ENCODE data around the gene ATF7.
A peak's percentile ranks its signal among the peaks of the same experiment; 100 is the strongest.

The ATF7 gene

DNA sequence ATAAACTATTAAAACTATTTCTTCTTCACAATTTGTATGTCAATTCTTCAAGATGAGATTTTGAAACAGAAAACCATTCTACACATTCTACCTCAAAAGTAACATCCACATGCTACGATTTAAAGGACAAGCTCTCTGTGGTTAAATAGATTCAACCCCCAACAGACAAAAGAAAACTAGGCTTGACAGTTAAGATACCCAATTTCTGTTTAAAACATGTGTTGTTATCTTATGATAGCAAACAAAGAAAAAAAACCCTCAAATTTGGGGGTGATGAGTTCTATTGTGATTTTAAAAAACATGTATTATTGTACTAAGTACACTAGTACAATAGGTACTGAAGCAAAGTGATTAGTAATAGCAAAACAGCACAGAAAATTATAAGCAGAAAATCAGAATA is 33.8 kb downstream of the ATF7 start:
- Histone ChIP-seq H2BK120ac (ENCODE audit: low read depth, low read length) (no peak overlapping the region), H3K18ac (ENCODE audit: low read length) (no peak overlapping the region), H2BK5ac (ENCODE audit: low read length) (no peak overlapping the region), H3K23ac (ENCODE audit: low read depth, low read length, poor library complexity) (no peak overlapping the region), H2AK5ac (ENCODE audit: low read depth, low read length) (no peak overlapping the region), H3K27me3 (ENCODE audit: control insufficient read depth in 3 of 3, insufficient read depth in 3 of 3, low read depth in 1 of 3, low read length in 3 of 3) (no peaks in the 10 kb centered on the region), H3K27ac (replicated peaks; ENCODE audit: low read length) (no peak overlapping the region), H3K36me3 (replicated peaks in 1 of 2; ENCODE audit: control insufficient read depth in 2 of 2, insufficient read depth in 2 of 2, low read length in 2 of 2) (no peaks in the 10 kb centered on the region), H3K9me3 (replicated peaks in 1 of 2; ENCODE audit: control insufficient read depth in 2 of 2, insufficient read depth in 1 of 2, low read depth in 1 of 2, low read length in 2 of 2) (no peaks in the 10 kb centered on the region), H2BK12ac (ENCODE audit: low read length) (no peak overlapping the region), H3K4me1 (ENCODE audit: control insufficient read depth in 2 of 2, insufficient read depth in 1 of 2, low read depth in 1 of 2, low read length in 2 of 2) (peaks cover 3 to 20% of the 10 kb centered on the region in 2 donors), H3K4ac (ENCODE audit: low read length) (no peak overlapping the region), H3K4me3 (ENCODE audit: low read length in 2 of 2) (no peak overlapping the region), H3K9ac (ENCODE audit: low read depth, low read length, poor library complexity) (no peak overlapping the region), H2BK15ac (ENCODE audit: low read length) (no peak overlapping the region), H4K8ac (ENCODE audit: low read depth, low read length) (no peak overlapping the region), H3K4me2 (ENCODE audit: insufficient read depth, low read length, poor library complexity, severe bottlenecking) (no peak overlapping the region), H3K14ac (ENCODE audit: low read length) (no peak overlapping the region), H3K79me1 (ENCODE audit: low read depth, low read length) (no peaks in the 10 kb centered on the region), H2AFZ (ENCODE audit: low read length) (no peak overlapping the region), H4K91ac (ENCODE audit: low read depth, low read length, poor library complexity) (no peak overlapping the region)
- WGBS, 2 donors (ENCODE audit: extremely low coverage in 2 of 2, insufficient read length in 2 of 2, insufficient replicate concordance in 1 of 2), result no CpG with 5 or more reads among the region's 1 CpG
- no peak for DNase-seq (ENCODE audit: low spot score)

DNA sequence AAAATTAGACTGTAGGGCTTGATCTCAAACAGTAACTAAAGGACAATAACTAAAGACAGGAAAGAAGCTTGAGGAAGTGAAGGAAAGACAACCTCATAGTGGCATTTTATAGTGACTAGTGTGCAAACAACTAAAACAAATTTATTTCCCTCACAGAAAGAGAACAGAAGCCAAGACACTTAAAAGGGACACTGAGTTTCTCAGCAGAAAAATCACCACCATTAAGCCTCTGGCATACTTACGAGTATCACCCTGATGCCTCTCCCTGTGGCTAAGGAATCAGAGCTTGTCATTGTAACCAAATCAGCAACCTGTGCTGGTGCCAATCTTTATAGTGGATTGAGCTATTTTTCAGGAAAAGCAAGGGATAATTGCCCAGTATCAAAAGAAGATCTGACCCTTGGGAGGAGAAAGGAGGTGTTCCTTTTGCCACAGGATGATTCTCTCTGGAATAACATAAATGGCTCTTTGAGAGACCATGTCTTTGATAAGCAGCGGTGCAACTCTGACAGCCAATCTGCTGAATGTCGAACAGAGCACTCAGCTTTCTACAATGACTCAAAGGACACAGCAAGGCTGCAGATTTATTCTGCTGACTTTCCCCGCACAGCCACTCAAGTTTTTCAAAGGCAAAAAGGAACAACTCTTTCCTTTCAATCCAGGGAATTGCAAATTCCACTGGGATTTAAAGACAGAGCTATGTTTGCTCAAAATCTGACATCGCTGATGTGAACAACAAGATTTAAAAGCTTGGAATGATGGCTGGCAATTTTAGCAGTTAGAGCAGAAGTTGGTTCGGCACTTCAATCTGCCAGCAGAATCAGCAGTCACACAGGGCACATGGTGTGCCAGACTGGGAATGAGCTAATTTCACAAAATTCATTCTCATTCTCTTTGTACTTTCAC is 34.6 kb downstream of the ATF7 start:
- H2AFZ ChIP-seq (ENCODE audit: low read length), result peak overlapping the region; percentile 55
- no CpG with 5 or more reads among the region's 6 CpGs for WGBS, 2 donors (ENCODE audit: extremely low coverage in 2 of 2, insufficient read length in 2 of 2, insufficient replicate concordance in 1 of 2)
- peak overlapping the region; percentile 3 for H3K4me2 ChIP-seq (ENCODE audit: insufficient read depth, low read length, poor library complexity, severe bottlenecking)
- H4K8ac ChIP-seq (ENCODE audit: low read depth, low read length), result no peak overlapping the region
- H3K79me1 ChIP-seq (ENCODE audit: low read depth, low read length), result no peaks in the 10 kb centered on the region
- H2BK120ac ChIP-seq (ENCODE audit: low read depth, low read length), result no peak overlapping the region
- peak; percentile 4 for DNase-seq (ENCODE audit: low spot score)
- H3K27me3 ChIP-seq (ENCODE audit: control insufficient read depth in 3 of 3, insufficient read depth in 3 of 3, low read depth in 1 of 3, low read length in 3 of 3), result no peaks in the 10 kb centered on the region
- peak overlapping the region; percentile 71 for H3K27ac ChIP-seq (replicated peaks; ENCODE audit: low read length)
- H2AK5ac ChIP-seq (ENCODE audit: low read depth, low read length), result no peak overlapping the region
- H2BK5ac ChIP-seq (ENCODE audit: low read length), result no peak overlapping the region
- H3K9me3 ChIP-seq (replicated peaks in 1 of 2; ENCODE audit: control insufficient read depth in 2 of 2, insufficient read depth in 1 of 2, low read depth in 1 of 2, low read length in 2 of 2), result no peaks in the 10 kb centered on the region
- no peak overlapping the region for H2BK15ac ChIP-seq (ENCODE audit: low read length)
- H3K18ac ChIP-seq (ENCODE audit: low read length), result no peak overlapping the region
- H3K9ac ChIP-seq (ENCODE audit: low read depth, low read length, poor library complexity), result no peak overlapping the region
- H3K14ac ChIP-seq (ENCODE audit: low read length), result no peak overlapping the region
- H3K4me1 ChIP-seq (ENCODE audit: control insufficient read depth in 2 of 2, insufficient read depth in 1 of 2, low read depth in 1 of 2, low read length in 2 of 2), result peaks cover 3 to 20% of the 10 kb centered on the region in 2 donors
- H4K91ac ChIP-seq (ENCODE audit: low read depth, low read length, poor library complexity), result no peak overlapping the region
- no peak overlapping the region for H3K23ac ChIP-seq (ENCODE audit: low read depth, low read length, poor library complexity)
- no peak overlapping the region for H3K4ac ChIP-seq (ENCODE audit: low read length)
- no peak overlapping the region for H2BK12ac ChIP-seq (ENCODE audit: low read length)
- H3K4me3 ChIP-seq (ENCODE audit: low read length in 2 of 2), result peak overlapping the region in 1 of 2 donors; percentile 16
- H3K36me3 ChIP-seq (replicated peaks in 1 of 2; ENCODE audit: control insufficient read depth in 2 of 2, insufficient read depth in 2 of 2, low read length in 2 of 2), result peaks cover 0 to 2% of the 10 kb centered on the region in 2 donors

DNA sequence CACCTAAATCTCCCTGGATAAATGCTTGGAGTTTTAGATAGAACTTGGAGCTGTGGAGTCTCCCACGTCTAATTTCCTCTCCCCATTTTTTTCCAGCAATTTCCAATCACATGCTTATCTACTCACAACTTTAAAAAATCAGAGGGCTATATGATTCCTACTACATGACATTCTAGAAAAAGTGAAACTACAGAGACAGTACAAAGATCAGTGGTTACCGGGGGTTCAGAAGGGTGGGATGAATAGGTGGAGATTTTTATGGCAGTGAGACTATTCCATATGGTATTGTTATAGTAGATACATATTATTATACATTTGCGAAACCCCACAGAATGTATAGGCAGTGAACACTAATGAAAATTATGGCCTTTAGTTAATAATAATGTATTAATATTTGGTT is 35.5 kb downstream of the ATF7 start:
- no peak overlapping the region for H3K4me3 ChIP-seq (ENCODE audit: low read length in 2 of 2)
- DNase-seq (ENCODE audit: low spot score), result no peak

GRCh38 chr12:53589915-53590314 is 36.3 kb downstream of the ATF7 start:
- H3K4me1 ChIP-seq (ENCODE audit: control insufficient read depth in 2 of 2, insufficient read depth in 1 of 2, low read depth in 1 of 2, low read length in 2 of 2), result peaks cover 5 to 20% of the 10 kb centered on the region in 2 donors
- DNase-seq (ENCODE audit: low spot score), result no peak
- no peaks in the 10 kb centered on the region for H3K9me3 ChIP-seq (replicated peaks in 1 of 2; ENCODE audit: control insufficient read depth in 2 of 2, insufficient read depth in 1 of 2, low read depth in 1 of 2, low read length in 2 of 2)
- H3K4me3 ChIP-seq (ENCODE audit: low read length in 2 of 2), result no peak overlapping the region
- H3K27ac ChIP-seq (replicated peaks; ENCODE audit: low read length), result no peak overlapping the region
- no peak overlapping the region for H3K23ac ChIP-seq (ENCODE audit: low read depth, low read length, poor library complexity)
- no peak overlapping the region for H2AFZ ChIP-seq (ENCODE audit: low read length)
- H3K4ac ChIP-seq (ENCODE audit: low read length), result no peak overlapping the region
- no peak overlapping the region for H3K14ac ChIP-seq (ENCODE audit: low read length)
- H4K91ac ChIP-seq (ENCODE audit: low read depth, low read length, poor library complexity), result no peak overlapping the region
- no peaks in the 10 kb centered on the region for H3K27me3 ChIP-seq (ENCODE audit: control insufficient read depth in 3 of 3, insufficient read depth in 3 of 3, low read depth in 1 of 3, low read length in 3 of 3)
- no peak overlapping the region for H3K9ac ChIP-seq (ENCODE audit: low read depth, low read length, poor library complexity)
- no peak overlapping the region for H4K8ac ChIP-seq (ENCODE audit: low read depth, low read length)
- peaks cover 0 to 2% of the 10 kb centered on the region in 2 donors for H3K36me3 ChIP-seq (replicated peaks in 1 of 2; ENCODE audit: control insufficient read depth in 2 of 2, insufficient read depth in 2 of 2, low read length in 2 of 2)
- no peak overlapping the region for H3K18ac ChIP-seq (ENCODE audit: low read length)
- H2BK5ac ChIP-seq (ENCODE audit: low read length), result no peak overlapping the region
- H3K79me1 ChIP-seq (ENCODE audit: low read depth, low read length), result no peaks in the 10 kb centered on the region
- WGBS, 2 donors (ENCODE audit: extremely low coverage in 2 of 2, insufficient read length in 2 of 2, insufficient replicate concordance in 1 of 2), result no CpG with 5 or more reads among the region's 4 CpGs
- no peak overlapping the region for H2BK15ac ChIP-seq (ENCODE audit: low read length)
- no peak overlapping the region for H2BK12ac ChIP-seq (ENCODE audit: low read length)
- H3K4me2 ChIP-seq (ENCODE audit: insufficient read depth, low read length, poor library complexity, severe bottlenecking), result no peak overlapping the region
- H2AK5ac ChIP-seq (ENCODE audit: low read depth, low read length), result no peak overlapping the region
- H2BK120ac ChIP-seq (ENCODE audit: low read depth, low read length), result no peak overlapping the region

More for the DNA sequence above, 35.5 kb downstream of the ATF7 start:
- H4K91ac ChIP-seq (ENCODE audit: low read depth, low read length, poor library complexity), result no peak overlapping the region
- H2AFZ ChIP-seq (ENCODE audit: low read length), result no peak overlapping the region
- no peak overlapping the region for H2BK15ac ChIP-seq (ENCODE audit: low read length)
- H3K4me2 ChIP-seq (ENCODE audit: insufficient read depth, low read length, poor library complexity, severe bottlenecking), result no peak overlapping the region
- no CpG with 5 or more reads among the region's 3 CpGs for WGBS, 2 donors (ENCODE audit: extremely low coverage in 2 of 2, insufficient read length in 2 of 2, insufficient replicate concordance in 1 of 2)
- H3K4me1 ChIP-seq (ENCODE audit: control insufficient read depth in 2 of 2, insufficient read depth in 1 of 2, low read depth in 1 of 2, low read length in 2 of 2), result peaks cover 5 to 20% of the 10 kb centered on the region in 2 donors
- no peak overlapping the region for H3K27ac ChIP-seq (replicated peaks; ENCODE audit: low read length)
- no peak overlapping the region for H3K23ac ChIP-seq (ENCODE audit: low read depth, low read length, poor library complexity)
- H2AK5ac ChIP-seq (ENCODE audit: low read depth, low read length), result no peak overlapping the region
- H2BK12ac ChIP-seq (ENCODE audit: low read length), result no peak overlapping the region
- no peak overlapping the region for H3K9ac ChIP-seq (ENCODE audit: low read depth, low read length, poor library complexity)
- no peak overlapping the region for H3K14ac ChIP-seq (ENCODE audit: low read length)
- H3K27me3 ChIP-seq (ENCODE audit: control insufficient read depth in 3 of 3, insufficient read depth in 3 of 3, low read depth in 1 of 3, low read length in 3 of 3), result no peaks in the 10 kb centered on the region
- H3K4ac ChIP-seq (ENCODE audit: low read length), result no peak overlapping the region
- H4K8ac ChIP-seq (ENCODE audit: low read depth, low read length), result no peak overlapping the region
- no peak overlapping the region for H3K18ac ChIP-seq (ENCODE audit: low read length)
- no peaks in the 10 kb centered on the region for H3K79me1 ChIP-seq (ENCODE audit: low read depth, low read length)
- H2BK120ac ChIP-seq (ENCODE audit: low read depth, low read length), result no peak overlapping the region
- no peaks in the 10 kb centered on the region for H3K9me3 ChIP-seq (replicated peaks in 1 of 2; ENCODE audit: control insufficient read depth in 2 of 2, insufficient read depth in 1 of 2, low read depth in 1 of 2, low read length in 2 of 2)
- H3K36me3 ChIP-seq (replicated peaks in 1 of 2; ENCODE audit: control insufficient read depth in 2 of 2, insufficient read depth in 2 of 2, low read length in 2 of 2), result peaks cover 0 to 2% of the 10 kb centered on the region in 2 donors
- no peak overlapping the region for H2BK5ac ChIP-seq (ENCODE audit: low read length)
